Measurements from ENCODE around the gene DNAH17.
A peak's percentile ranks its signal among the peaks of the same experiment; 100 is the strongest.
"Not testable (repeated sequence)": the region's sequence is repeated elsewhere in the genome, so short reads cannot be mapped to it uniquely, and the experiment has no call there.

Gene DNAH17

DNA sequence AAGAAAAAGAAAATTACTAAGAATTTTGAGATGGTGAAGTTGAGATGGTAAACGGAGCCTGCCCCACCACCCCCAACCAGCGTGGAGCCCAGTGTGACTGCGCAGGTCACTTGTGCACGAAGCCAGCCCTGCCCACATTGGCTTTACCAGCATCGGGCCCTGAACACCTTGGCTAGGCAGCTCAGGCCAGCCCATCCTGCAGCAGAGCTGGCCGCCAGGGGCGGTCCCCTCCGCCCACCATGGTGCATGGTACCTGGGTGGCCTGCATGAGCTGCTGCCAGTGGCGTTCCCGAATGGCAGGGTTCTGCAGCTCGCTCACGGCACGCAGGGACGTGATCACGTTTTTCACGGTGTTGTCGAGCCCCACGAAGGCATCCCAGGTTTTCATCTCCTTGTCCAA, 62.7 kb downstream of the DNAH17 start:
- no peak for DNase-seq

DNA sequence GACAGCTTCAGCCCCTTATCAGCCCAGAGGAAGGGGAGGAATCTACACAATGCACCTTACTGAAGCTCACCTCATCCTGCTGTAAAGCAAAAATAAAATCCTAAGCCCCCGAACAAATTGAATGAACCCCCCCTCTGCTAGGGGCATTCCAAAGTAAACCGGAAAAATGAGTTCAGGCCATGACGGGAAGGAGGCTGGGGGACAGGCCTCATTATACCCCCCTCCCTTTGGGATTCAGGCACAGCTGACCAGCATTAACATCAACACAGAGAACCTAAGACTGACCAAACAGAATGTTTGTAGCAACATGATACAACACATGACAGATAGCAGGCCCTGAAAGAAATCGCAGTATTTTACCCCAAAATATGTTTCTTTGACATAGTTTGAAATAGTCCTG, 64.2 kb downstream of the DNAH17 start:
- no peak for DNase-seq

DNA sequence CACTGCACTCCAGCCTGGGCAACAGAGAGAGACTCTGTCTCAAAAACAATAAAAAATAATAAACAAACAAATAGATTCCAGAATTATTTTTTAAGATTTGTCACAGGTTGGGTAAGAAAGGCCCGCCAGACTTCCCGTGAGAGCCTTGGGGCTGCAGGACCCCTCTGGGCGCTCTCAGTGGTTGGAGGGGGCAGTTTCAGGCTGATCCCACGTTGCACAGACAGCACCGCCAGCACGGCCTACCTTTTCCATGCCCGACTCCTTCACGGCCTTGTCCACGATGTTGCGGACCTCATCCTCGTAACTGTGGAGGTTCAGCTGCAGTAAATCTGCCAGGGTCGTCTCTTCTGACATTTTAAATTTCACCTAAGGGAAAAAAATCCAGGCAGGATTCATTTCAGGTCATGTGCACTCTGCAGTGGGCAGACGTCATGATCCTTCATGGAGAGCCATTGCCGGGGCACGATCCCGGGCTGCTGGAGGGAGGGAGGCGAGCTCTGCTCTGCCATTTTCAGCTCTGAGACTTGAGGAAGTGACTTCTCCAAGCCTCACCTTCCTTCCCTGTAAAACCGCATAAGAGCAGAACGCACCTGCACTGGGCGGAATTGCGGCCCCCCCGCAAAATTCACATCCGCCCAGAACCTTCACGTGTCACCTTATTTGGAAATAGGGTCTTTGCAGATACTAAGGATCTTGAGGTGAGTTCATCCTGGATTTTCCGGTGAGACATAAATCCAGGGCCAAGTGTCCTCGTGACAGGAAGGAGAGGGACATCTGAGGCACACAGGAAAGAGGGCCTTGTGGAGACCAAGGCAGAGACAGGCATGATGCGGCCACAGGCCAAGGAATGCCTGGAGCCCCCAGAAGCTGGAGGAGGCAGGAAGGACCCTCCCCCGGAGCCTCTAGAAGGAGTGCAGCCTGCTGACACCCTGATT, 66.8 kb downstream of the DNAH17 start:
- DNase-seq: no peak

DNA sequence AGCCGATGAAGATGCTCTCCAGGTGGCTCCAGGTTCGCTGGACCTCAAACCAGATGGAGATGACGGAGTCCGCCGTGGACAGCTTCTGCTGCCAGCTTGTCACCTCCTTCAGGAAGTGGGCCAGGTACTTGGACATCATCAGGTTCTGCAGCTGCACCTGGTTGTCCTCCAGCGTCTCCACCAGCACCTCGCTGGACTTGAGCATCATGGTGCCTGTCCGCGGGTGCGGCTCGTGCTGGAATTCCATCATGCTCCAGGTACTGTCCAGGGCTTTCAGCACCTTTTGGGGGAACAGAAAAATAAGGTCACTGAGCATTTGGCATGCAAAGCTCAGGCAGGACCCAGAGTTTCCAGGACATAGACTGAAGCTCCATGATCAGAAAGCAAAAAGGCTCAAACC, 69.7 kb downstream of the DNAH17 start:
- no peak for DNase-seq

DNA sequence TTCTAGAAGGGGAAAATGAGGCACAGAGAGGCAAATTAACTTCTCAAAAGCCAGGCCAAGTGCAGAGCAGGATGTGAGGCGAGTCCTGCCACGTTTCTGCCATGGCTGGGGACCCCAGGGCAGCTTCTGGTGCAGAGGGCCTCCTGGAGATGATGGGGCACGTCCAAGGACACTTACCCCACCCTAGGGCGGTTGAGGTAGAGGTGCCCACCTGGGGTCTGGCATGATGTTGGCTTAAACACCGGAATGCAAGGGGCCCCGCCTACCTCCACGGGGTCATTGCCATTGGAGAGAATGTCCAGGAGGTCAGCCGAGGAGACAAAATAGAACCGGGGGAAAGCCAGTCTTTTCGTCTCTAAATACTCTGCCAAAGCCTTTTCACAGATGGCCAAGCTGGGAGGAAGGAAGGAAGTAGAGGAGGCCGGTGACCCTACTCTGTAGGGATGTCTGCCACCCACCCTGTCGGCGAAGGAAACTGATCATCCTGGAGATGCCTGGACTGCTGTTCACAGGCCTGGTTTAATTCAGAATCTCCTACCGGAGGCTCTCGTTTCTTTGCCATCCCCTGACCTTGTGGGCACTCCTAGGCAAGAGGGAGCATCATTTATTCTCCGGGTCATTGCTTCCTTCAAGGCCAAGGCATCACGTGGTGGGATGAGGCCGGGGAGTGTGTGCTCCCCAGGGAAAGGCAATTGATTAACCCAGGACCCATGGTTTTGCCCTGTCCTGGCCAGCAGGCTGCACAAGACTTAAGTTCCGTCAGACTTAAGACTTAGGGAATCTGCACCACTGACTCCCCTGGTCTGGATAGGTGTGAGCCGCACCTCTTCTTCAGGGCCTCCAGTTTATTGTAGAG, 70.5 kb downstream of the DNAH17 start:
- no peak for DNase-seq

DNA sequence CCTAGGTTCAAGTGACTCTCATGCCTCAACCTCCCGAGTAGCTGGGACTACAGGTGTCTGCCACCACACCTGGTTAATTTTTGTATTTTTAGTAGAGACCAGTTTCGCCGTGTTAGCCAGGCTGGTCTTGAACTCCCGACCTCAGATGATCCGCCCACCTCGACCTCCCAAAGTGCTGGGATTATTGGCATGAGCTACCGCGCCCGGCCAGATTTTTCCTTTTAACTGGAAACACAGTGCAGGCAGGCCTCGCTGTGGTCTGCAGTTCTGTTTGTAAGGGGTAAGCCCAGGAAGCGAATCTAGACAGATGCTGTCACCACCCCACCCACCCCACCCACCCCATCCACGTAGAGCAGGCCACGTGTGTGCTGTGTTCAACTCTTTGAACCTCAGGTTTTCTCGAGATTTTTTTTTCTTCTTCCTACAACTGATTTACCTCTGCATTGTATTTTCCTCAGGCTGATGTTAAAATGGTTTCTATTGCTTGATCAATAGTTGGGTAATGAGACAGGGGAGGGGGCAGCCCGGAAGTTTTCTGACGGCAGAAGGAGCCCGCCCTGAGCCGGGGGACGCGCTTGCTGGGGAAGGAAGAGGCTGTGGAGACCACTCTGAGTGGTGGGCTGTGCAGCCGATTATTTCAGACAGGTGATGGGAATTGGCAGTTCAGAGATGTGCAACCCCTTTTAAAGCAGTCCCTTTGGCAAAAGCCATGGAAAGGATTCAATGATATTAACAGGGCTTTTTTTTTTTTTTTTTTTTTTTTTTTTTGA, 72.9 kb downstream of the DNAH17 start:
- no peak for DNase-seq

DNA sequence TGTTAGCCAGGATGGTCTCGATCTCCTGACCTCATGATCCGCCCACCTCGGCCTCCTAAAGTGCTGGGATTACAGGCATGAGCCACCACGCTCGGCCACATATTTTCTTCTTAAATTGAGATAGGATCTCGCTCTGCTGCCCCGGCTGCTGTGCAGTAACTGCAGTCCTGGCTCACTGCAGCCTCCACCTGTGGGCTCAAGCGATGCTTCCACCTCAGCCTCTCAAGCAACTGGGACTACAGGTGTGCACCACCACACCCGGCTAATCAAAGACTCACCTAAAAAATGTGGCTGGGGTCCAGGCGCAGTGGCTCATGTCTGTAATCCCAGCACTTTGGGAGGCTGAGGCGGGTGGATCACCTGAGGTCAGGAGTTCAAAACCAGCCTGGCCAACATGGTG, 73.8 kb downstream of the DNAH17 start:
- DNase-seq: not testable (repeated sequence)

DNA sequence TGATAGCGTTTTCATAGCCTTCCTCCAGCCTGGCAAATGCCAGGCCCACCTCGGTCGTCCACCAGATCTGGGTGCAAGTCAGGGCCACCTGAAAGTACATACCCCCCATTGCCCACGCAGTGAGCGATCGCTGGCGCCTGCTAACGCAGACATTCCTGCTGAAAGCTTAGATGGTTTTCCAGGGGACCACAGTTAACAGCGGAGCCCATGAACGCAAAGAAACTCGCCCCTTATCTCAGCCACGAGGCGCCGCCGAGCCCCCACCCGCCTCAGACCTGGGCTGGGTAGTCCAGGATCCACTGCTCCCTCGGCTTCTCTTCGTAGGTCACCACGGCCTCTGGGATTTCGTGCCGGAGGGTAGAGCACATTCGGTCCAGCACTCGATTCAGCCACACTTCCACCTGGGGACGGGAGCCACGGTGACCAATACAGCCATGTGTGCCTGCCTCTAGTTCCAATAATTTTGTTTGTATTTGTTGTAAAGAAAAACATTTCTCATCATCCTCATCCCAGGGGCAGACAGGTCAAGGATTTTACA, 74.5 kb downstream of the DNAH17 start:
- no peak for DNase-seq

DNA sequence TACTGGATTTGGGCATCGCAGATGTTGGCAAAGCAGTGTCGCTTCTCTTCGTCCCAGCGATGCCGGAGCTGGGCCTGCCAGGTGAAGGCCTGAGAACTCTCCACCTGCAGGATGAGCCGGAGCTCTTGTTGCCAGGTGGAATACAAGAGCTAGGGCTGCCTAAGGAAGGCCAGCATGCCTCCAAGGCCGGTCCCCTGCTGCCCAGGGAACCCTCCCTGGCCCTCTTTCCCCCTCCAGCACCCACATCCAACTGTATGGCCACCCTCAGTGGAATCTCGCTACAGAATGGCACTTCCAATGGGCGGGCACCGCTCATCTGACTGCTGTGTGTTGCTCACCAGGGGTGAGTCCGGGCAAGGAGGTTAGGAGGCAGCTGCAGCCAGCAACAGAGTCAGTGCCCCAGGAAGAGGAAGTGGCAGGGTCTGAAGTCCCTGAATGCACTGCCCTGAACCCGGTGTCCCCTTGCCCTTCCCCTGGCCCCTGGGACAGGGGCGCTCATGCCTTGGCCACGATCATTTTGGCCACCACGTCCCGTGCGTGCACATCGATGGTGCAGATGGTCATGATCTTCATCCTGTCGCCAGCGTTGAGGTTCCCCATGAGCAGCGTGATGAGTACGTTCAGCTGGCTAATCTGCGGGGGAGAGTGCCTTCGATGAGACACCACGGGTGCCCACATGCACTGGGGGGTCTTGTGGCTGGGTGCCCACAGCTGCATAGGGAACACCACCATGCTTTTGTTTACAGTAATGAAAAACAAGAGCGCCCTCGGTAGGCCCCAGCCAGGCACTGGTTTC, 75.8 kb downstream of the DNAH17 start:
- DNase-seq: no peak

DNA sequence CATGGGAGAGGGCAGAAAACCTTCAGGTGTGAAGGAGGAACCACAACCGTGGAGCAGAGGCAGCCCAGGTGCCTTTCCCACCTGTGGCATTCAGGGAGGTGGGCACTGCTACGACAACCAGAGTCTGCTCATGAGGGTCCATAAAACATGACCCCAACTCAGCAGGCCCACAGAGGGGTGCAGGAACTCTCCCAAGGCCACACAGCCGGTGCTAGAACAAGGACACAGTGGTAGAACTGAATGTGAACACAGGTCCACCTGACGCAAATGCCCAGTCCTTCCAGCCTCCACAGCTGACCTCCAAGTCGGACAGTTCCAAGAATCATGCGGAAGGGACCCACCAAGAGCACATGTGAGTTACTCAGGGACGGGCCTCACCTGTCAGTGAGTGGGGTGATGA, 76.4 kb downstream of the DNAH17 start:
- DNase-seq: no peak

DNA sequence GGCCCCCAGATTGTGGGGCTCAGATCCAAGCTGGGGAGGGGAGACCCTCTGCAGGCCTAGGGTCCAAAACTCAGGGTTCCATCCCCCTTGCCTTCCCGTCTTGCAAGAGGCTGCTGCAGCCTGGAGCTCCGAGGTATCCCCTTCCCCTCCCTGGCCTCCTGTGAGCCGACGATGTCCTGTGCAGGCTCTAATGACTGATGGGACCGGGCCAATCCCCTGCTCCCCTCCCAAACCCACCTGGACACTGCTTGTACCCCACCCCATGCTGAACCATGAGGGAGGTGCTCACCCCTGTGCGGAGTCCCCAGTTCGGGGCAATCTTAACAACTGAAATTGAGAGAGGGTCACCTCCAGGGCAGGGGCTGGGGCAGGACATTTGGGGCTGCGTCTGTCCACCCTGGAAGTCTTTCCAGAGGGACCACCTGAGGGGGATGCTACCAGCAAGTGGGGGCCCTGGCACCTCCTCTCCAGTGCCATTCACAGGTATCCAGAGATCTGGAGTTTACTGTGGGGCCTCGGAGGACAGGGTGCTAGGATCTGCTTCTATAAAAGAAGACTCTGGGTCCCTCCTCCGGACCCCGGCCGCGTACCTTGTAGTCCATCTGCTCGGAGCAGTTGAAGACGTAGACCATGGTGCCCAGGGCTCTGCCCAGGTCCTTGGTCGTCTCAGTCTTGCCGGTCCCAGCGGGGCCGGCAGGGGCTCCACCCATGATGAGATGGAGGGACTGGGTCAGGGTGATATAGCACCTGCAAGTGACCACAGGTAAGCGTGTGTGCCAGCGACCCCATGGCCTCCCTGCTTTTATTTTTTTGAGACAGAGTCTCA, 77.3 kb downstream of the DNAH17 start:
- DNase-seq: no peak

DNA sequence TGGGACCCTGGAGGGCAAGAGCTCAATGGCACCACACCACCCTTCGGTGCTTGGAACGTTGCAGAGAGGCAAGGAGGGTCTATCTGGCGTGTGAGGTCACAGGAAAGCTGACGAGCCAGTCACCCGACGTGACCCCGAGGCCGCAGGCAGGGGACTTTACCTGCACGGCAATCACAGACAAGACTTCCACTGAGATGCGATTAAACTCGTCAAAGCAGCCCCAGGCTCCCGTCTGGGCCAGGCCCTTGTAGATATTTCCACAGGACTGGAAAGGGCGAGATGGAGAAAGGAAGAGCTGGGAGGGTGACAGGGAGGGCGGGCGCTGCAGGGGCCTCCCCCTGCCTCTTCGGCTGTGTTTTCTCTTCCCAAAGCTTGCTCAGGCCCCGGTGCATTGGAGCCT, 78.3 kb downstream of the DNAH17 start:
- DNase-seq: no peak

DNA sequence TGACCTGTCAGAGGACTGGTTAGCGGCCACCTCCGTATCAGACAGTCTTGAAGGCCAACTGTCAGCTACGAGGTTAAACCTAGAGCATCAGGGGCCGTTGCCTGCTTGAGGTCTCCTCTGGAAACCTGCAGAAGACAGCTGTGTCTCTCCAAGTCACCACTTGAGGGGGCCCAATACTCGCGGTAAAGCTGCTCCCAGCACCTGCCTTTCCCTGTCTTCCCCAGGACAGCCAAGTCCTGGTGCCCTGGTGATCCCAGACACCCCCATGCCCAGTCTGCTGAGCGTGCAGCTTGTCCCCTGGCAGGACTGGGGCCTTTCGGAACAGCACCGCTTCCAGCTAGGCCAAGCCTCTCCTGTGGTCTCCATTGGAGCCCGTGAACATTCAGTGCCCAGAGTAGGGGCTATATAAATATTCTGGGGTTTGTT, 80.1 kb downstream of the DNAH17 start:
- DNase-seq: peak; percentile 41 to 79

DNA sequence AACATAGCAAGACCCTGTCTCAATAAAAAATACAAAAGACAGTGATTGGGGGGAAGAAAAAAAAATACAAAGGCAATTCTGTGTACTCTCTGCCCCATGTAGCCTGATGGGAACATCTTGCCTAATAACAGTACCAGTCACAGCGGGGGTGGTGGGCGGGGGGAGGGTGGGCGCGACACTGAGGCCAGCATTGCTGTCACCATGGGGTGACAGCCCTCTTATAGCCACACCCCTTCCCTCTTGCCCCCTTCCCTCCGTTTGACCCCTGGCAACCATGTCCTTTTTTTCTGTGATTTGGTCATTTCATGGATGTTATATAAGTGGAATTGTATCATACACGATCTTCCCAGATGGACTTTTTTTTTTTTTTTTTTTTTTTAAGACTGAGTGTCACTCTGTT, 80.9 kb downstream of the DNAH17 start:
- no peak for DNase-seq

DNA sequence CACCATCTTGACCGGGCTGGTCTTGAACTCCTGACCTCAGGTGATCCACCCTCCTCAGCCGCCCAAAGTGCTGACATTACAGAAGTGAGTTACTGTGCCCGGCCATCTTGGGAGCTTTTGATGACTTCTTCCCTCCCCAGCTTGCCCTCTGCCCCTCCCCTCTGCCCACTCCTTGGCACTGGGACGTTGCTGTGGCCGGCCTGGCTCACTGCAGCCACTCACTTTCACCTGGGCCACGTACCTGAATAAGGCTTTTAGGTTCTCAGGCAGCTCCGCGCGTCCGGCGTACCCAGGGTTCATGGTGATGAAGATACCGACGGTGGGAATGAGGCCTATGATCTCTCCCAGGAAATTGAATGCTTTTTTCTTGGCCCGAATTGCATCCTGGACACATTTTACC, 81.6 kb downstream of the DNAH17 start:
- no peak for DNase-seq

DNA sequence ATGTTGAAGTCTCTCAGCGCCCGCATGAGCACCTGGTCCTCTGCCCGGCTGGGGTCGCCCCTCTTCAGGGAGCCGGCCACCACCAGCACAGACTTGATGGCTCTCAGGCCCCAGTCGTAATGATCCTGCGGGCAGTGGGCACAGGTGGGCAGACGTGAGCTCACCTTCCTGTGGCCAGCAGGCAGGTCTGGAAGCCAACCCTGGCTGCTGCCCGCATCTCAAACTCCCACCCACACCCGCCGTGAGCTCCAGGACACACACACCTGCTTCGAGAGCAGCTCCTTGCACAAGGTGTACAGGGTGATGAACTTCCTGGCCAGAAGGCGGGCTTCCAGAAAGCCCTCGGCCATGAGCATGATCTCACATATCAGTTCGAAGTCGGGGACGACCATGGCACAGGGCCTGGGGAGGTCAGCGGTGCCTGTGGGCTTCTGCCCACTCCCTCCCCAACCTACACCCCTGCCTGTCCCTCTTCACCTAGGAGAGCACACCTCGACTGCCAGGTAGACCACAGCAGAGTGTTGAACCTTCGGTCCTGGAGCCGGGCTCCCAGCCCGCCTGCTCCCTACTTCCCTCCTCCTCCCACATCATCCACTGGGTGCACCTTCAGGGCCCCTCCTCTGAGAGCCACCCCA, 82.4 kb downstream of the DNAH17 start:
- no peak for DNase-seq

DNA sequence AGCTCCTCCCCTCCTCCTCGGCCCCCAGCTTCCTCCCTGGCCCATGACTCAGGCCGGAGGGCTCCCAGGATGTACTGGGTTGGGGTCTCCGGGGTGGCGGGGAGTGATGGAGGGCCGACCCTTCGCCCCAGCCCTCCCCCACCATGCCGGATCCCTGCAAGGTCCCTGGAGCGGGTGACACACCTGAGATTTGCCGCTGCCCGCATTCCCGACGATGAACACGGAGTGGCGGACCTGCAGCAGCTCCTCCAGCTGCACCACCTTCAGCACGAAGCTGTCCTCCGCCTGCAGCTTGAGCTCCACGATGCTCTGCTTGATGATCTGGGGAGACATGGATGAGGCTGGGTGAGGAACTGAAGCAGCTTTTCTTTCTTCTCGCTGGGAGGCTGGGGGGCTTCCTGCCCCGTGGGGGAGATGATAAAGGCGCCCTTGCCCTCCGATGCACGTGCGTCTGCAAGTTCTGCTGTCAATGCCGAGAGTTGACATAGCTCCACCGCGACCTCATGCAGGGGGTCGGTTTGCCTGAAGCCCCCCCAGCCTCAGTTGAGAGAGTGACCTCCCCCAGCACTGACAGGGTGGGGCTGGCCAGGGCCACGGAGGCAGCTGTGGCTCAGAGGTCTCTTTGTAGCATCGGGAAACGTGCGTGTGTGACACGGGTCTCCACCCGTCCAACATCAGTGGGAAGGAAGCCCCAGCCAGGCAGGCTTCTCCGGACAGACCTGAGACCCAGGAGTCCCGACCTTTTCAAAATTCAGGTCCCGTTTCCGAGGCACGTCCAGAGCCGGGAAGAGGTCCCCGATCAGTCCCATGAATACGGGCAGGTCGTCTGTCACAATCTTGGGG, 83.1 kb downstream of the DNAH17 start:
- no peak for DNase-seq

DNA sequence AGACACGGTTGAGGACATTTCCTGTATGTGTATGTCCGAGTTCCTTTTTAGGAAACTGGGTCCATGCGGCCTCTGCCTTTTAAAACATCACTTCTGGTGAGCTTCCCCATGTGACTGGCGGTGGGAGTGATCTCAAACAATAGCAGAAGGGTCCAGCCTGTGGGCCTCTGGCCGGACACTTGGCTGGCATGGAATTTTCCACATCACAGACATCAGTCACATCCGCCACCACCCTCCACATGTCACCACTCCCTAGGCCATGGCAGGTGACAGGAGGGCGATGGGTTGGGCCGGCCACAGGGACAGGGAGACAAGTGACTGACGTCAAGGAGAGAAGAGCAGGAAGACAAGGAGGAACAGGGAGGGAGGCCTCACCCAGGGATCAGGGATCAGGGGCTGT, 83.7 kb downstream of the DNAH17 start:
- no peak for DNase-seq

DNA sequence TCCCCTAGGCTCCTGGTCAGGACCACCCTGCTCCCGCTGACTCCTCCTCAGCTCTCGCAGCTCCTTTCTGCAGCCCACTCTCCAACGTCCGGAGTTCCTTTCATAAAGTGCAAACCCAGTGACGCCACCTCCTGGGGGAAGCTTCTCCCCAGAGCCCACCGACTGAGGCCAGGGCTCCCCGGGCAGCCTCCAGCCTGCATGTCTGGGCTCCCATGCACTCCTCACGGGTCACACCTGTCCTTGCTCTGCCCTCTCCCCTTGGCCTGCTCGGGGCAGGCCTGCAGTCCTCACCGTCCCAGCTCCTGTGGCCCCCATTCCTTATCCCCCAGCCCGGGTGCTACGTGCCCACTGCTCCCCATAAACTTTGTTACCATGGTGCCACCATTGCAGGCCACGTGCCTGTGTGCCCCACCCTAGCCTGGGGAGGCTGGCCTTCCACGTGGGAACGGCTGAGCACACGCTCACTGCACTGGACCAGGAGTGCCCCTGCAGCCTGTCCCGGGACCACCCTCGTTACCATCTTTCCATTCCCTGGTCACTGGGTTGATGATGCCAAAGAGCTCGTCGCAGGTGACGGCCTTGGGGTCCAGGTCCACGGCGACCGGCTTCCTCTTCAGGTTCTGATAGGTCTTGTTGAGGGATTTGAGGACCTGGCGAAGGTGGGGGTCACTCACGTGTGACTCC, 84.9 kb downstream of the DNAH17 start:
- DNase-seq: no peak

Measured in SW 1271 (cell line).